SH-SY5Y (cell line): ENCODE data around the gene CCDC174.

Experiments used
- GATA2 ChIP-seq: IDR thresholded peaks from 2 replicates; pipeline ENCODE4 v1.6.1; 2011; ENCODE audit warnings: mild to moderate bottlenecking, low read depth, low read length
- GATA3 ChIP-seq: IDR thresholded peaks from 2 replicates; pipeline ENCODE4 v1.6.1; 2011; ENCODE audit warnings: low read depth, mild to moderate bottlenecking, low read length, moderate library complexity

DNA sequence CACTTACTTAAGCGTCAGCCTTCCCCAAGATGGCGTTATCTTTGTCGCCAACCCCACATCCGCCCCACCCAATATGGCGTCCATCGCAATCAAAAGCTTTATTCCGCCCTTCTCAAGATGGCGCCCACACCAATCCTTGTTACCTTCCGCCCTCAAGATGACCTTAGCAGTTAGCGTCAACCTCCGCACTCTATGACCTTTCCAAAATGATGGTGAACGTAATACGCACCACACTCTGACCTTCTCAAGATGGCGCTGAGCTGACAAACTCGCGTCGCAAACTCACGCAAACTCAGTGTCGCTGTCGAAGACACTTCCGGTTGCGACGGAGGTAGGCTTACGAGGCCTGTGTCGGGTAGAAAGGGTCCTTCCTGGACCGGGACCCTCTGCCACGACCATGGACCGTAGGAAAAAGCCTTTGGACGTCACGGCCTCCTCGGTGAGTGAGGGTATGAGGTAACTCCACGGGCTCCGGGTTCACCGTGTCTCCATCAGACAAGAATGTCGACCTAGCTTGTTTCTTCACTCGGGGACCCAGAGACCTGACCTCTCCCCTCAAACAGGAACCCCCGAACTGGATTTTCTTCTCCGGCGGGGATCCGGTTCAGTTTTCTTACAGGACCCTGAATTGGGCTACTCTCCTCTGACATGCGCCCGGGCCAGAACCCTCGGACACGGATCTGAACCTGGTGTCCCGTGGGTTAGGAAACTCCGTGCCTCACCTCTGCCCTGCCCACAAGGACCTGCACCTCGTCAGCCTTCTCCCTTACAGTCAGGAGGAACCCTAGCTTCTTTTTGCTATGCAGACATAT, at the start of gene CCDC174:
- TF ChIP-seq GATA2 (peak; percentile 61), GATA3 (no peak)
